ENCODE measurements around the gene RMND1. TPM values are rescaled to one million over a fixed set of nuclear protein-coding genes. Genes with fewer than 3 reads are reported as not detected.
A peak's percentile ranks its signal among the peaks of the same experiment; 100 is the strongest.
"Not testable (repeated sequence)": the region's sequence is repeated elsewhere in the genome, so short reads cannot be mapped to it uniquely, and the experiment has no call there.

Gene RMND1
- total and polyA plus RNA-seq, 10 donors: 11.7 to 23.2 (median 14.8) TPM

DNA sequence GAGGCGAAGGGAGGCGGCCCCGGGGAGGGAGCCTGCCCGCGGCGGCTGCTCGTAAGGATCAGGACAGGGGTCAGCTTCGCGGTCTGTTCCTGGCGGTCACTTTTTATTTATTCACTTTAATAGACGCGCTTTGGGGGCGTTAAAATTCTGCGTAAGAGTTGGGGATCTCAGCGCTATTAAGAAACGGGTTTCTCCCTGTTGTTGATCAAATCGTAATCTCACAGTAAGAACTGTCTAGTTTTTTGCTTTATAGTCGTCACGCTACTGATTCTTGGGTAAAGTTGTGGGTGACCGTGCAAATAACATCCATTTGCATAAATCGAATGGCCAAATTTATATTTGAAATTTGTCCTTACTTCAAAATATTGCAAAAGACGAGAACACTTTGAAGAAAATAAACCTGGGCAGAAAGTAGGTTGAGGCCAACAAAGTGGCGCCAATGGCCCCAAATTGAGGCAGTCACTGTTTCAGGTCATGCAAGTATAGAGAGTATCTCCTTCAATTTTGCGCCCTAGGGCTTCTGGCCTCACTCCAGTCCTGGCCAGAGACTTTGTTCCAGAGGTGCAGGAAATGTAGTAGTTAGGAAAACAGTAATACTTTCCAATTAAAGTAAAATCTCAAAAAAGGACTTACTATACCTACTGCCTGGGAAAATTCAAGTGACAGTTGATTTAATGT lies 963 bp upstream of the RMND1 start:
- Histone ChIP-seq H3K27ac (peak overlapping the region; percentile 90 to 98 (median 96)), H3K4me1 (peaks cover 11 to 49% (median 33%) of the 10 kb centered on the region in 6 donors), H3K27me3 (replicated peaks in 1 of 7) (no peaks in the 10 kb centered on the region), H3K9me3 (no peaks in the 10 kb centered on the region), H3K4me3 (peak overlapping the region; percentile 71 to 94 (median 88)), H3K36me3 (peaks cover 0 to 19% (median 5%) of the 10 kb centered on the region in 6 donors)
- intact Hi-C loops (cut with DNase I; ENCODE audit: low total_unique reads): no loop called here
- TF ChIP-seq, protein P1, sequence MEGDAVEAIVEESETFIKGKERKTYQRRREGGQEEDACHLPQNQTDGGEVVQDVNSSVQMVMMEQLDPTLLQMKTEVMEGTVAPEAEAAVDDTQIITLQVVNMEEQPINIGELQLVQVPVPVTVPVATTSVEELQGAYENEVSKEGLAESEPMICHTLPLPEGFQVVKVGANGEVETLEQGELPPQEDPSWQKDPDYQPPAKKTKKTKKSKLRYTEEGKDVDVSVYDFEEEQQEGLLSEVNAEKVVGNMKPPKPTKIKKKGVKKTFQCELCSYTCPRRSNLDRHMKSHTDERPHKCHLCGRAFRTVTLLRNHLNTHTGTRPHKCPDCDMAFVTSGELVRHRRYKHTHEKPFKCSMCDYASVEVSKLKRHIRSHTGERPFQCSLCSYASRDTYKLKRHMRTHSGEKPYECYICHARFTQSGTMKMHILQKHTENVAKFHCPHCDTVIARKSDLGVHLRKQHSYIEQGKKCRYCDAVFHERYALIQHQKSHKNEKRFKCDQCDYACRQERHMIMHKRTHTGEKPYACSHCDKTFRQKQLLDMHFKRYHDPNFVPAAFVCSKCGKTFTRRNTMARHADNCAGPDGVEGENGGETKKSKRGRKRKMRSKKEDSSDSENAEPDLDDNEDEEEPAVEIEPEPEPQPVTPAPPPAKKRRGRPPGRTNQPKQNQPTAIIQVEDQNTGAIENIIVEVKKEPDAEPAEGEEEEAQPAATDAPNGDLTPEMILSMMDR (IDR thresholded peaks at IDR 0.05 in 8 of 11, conservative IDR thresholded peaks at IDR 0.05 in 3 of 11): no peak
- TF ChIP-seq POLR2A (IDR thresholded peaks at IDR 0.05) (no peak), POLR2AphosphoS5 (IDR thresholded peaks at IDR 0.05) (no peak)
- WGBS, 5 donors: 1 to 2% (median 1%) methylated on average over 21 to 24 of the region's 24 CpGs
- DNase-seq: no peak

DNA sequence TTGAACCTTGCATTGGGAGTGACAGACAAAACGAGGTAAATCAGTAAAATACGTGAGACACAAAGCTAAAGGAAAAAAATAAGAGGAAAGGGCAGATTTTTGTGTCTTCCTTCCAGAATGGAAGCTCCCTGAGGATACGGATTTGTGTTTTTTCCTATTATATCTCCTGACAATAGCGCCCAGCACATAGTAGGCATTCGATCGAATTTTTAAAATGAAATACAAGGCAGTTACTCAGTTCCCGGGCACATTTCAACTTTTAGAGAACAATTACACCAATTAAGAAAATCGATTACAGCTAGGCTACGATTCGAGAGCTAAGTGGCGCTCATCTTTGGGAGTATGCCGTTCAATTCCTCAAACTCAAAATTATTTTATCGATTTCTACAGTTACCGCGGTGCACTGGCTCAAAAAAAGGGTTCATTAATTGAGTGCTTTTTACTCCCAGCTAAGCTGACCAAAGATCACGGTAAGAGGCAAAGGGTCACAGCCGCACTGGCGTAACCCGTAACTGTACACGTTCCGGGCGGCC lies 443 bp downstream of the RMND1 start:
- peak overlapping the region; percentile 71 to 98 (median 96) for H3K27ac ChIP-seq
- no peaks in the 10 kb centered on the region for H3K27me3 ChIP-seq (replicated peaks in 1 of 7)
- 1% methylated on average over 22 of the region's 22 CpGs for WGBS, 5 donors
- TF ChIP-seq POLR2AphosphoS5 (IDR thresholded peaks at IDR 0.05) (no peak), POLR2A (IDR thresholded peaks at IDR 0.05) (no peak)
- TF ChIP-seq, protein P1 (IDR thresholded peaks at IDR 0.05 in 8 of 11, conservative IDR thresholded peaks at IDR 0.05 in 3 of 11): no peak
- intact Hi-C loops (cut with DNase I; ENCODE audit: low total_unique reads): no loop called here
- peak overlapping the region; percentile 71 to 94 (median 88) for H3K4me3 ChIP-seq
- peaks cover 11 to 46% (median 30%) of the 10 kb centered on the region in 6 donors for H3K4me1 ChIP-seq
- H3K36me3 ChIP-seq: peaks cover 0 to 6% (median 1%) of the 10 kb centered on the region in 6 donors
- H3K9me3 ChIP-seq: no peaks in the 10 kb centered on the region
- no peak for DNase-seq

DNA sequence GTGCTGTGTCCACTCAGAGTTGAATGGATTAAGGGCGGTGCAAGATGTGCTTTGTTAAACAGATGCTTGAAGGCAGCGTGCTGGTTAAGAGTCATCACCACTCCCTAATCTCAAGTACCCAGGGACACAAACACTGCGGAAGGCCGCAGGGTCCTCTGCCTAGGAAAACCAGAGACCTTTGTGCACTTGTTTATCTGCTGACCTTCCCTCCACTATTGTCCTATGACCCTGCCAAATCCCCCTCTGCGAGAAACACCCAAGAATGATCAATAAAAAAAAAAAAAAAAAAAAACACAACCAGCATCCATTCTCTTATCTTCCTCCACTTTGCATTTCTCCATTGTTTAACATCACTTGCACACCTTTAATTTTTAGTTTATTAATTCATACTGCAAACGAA lies 998 bp downstream of the RMND1 start:
- H3K9me3 ChIP-seq; DNase-seq; intact Hi-C loops (cut with DNase I; ENCODE audit: low total_unique reads); H3K27me3 ChIP-seq (replicated peaks in 1 of 7); H3K36me3 ChIP-seq: not testable (repeated sequence)
- H3K4me3 ChIP-seq: peak overlapping the region in 7 of 8 donors; percentile 71 to 94 (median 88)
- H3K27ac ChIP-seq: peak overlapping the region in 5 of 8 donors; percentile 92 to 98 (median 96)
- peaks cover 11 to 47% (median 30%) of the 10 kb centered on the region in 6 donors for H3K4me1 ChIP-seq
- WGBS, 5 donors: 35 to 70% (median 51%) methylated on average over 5 to 6 of the region's 6 CpGs

DNA sequence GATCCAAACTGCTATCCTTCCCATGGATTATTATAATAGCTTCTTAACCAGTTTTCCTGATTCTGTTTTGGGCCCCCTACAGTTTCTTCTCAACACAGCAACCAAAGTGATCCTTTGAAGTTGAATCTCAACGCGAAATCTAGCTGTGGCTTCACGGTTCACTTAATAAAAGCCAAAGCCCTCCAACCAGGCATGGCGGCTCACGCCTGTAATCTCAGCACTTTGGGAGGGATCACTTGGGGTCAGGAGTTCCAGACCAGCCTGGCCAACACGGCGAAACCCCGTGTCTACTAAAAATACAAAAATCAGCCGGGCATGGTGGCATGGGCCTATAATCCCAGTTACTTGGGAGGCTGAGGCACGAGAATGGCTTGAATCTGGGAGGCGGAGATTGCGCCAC lies 3.3 kb downstream of the RMND1 start:
- peaks cover 3 to 45% (median 21%) of the 10 kb centered on the region in 6 donors for H3K4me1 ChIP-seq
- no peaks in the 10 kb centered on the region for H3K9me3 ChIP-seq
- no peaks in the 10 kb centered on the region for H3K27me3 ChIP-seq (replicated peaks in 1 of 7)
- WGBS, 5 donors: 92 to 96% (median 94%) methylated on average over 12 of the region's 12 CpGs
- H3K36me3 ChIP-seq: peaks cover 0 to 17% (median 0%) of the 10 kb centered on the region in 6 donors
- intact Hi-C loops (cut with DNase I; ENCODE audit: low total_unique reads): no loop called here
- TF ChIP-seq POLR2AphosphoS5 (IDR thresholded peaks at IDR 0.05): no peak
- TF ChIP-seq, protein P1 (IDR thresholded peaks at IDR 0.05 in 8 of 11, conservative IDR thresholded peaks at IDR 0.05 in 3 of 11): no peak
- TF ChIP-seq POLR2A (IDR thresholded peaks at IDR 0.05): no peak
- no peak for DNase-seq
- no peak overlapping the region for H3K27ac ChIP-seq
- H3K4me3 ChIP-seq: no peak overlapping the region
